K562 (cell line): ENCODE measurements around the gene CDH8. TPM values are rescaled to one million over a fixed set of nuclear protein-coding genes. Genes with fewer than 3 reads are reported as not detected.
"Not testable (repeated sequence)": the region's sequence is repeated elsewhere in the genome, so short reads cannot be mapped to it uniquely, and the experiment has no call there.

ENCODE experiments used
- ATAC-seq: fragments of 200-7000 bp; cut with Tn5 transposase; 3 replicates; pipeline ENCODE4 v1.9.1; 2020; ENCODE audit warnings: moderate library complexity
- BruUV-seq: library from RNA; stranded (reverse); fragments of 400-500 nt; replicated peaks from 2 replicates; lab custom pipeline; 2021; lab: Mats Ljungman, UMichigan
- CTCF ChIA-PET: fragments of 300-600 bp; formaldehyde crosslinking; extraction: SDS; loops from one replicate; lab custom pipeline; 2021; ENCODE audit warnings: low intra/inter-chr PET ratio; lab: Yijun Ruan, JAX
- POLR2A ChIA-PET: fragments of 300-600, 350-650 bp; sonication (Branson Sonifier 250); formaldehyde crosslinking; extraction: SDS; loops from one replicate; lab custom pipeline; 2021; ENCODE audit warnings: antibody characterized with exemption, inconsistent platforms; lab: Yijun Ruan, JAX
- DNase-seq, 4 experiments: peaks; one replicate each; pipeline versions ENCODE4 v3.0.0 to v3.0.0-alpha.2; 2011 to 2018; ENCODE audit warnings: low spot score in 3 of 4, mixed read lengths in 3 of 4; ENCODE audit errors: extremely low read depth in 1 of 4
- FAIRE-seq: peaks from 2 replicates; lab custom pipeline; 2011; peaks lifted over from hg19 to GRCh38; lab: Jason Lieb, UNC
- H2AFZ ChIP-seq: 2 replicates; pipeline ENCODE4 v1.6.0; 2011; ENCODE audit warnings: low read depth, low read length, control low read depth, inconsistent platforms
- H3K27ac ChIP-seq: fragments of 200-600 bp; 3 replicates; pipeline ENCODE4 v1.8.0; 2011; ENCODE audit warnings: low read depth, mild to moderate bottlenecking, control low read depth, inconsistent platforms, low read length, moderate library complexity, mixed read lengths; ENCODE audit errors: extremely low read depth
- H3K27me3 ChIP-seq, 2 experiments: fragments of 300-600 bp in 1 of 2; 2 replicates in 1 of 2; 3 replicates in 1 of 2; pipeline versions ENCODE4 v1.6.0 to v1.8.0; 2011; ENCODE audit warnings: inconsistent platforms in 2 of 2, low read length in 2 of 2, mild to moderate bottlenecking in 1 of 2, mixed read lengths in 1 of 2, moderate library complexity in 1 of 2; ENCODE audit not compliant: control insufficient read depth in 2 of 2, insufficient read depth in 2 of 2
- H3K36me3 ChIP-seq: fragments of 300-600 bp; 3 replicates; pipeline ENCODE4 v1.8.0; 2011; ENCODE audit warnings: mild to moderate bottlenecking, low read length, inconsistent platforms; ENCODE audit not compliant: control insufficient read depth, insufficient read depth
- H3K4me1 ChIP-seq, 2 experiments: fragments of 200-600 bp in 1 of 2; replicated peaks in 1 of 2; 2 replicates in 1 of 2; 3 replicates in 1 of 2; pipeline versions ENCODE4 v1.5.1 to v1.8.0; 2011; ENCODE audit warnings: inconsistent platforms in 2 of 2, low read length in 2 of 2, mild to moderate bottlenecking in 1 of 2, mixed read lengths in 1 of 2, moderate library complexity in 1 of 2; ENCODE audit not compliant: control insufficient read depth in 2 of 2, insufficient read depth in 2 of 2
- H3K4me2 ChIP-seq: 2 replicates; pipeline ENCODE4 v1.6.1; 2011; ENCODE audit warnings: low read length, control low read depth, inconsistent platforms, mixed read lengths; ENCODE audit not compliant: insufficient read depth
- H3K4me3 ChIP-seq: fragments of 200-600 bp; sonication (generic), shearing (Covaris generic); 2 replicates; pipeline ENCODE4 v1.5.1; 2016; ENCODE audit warnings: control low read depth, inconsistent platforms
- H3K79me2 ChIP-seq: fragments of 200-600 bp; 3 replicates; pipeline ENCODE4 v1.8.0; 2011; ENCODE audit warnings: low read length, inconsistent platforms; ENCODE audit not compliant: control insufficient read depth, insufficient read depth
- H3K9ac ChIP-seq, 2 experiments: 2 replicates each; pipeline versions ENCODE4 v1.6.0 to v1.6.1; 2011; ENCODE audit warnings: low read depth in 2 of 2, low read length in 2 of 2, control low read depth in 1 of 2, inconsistent platforms in 1 of 2, mild to moderate bottlenecking in 1 of 2, mixed read lengths in 1 of 2; ENCODE audit not compliant: insufficient read depth in 1 of 2
- H3K9me1 ChIP-seq: one replicate; pipeline ENCODE4 v1.6.0; 2011; ENCODE audit warnings: inconsistent platforms, mild to moderate bottlenecking, low read length, moderate library complexity; ENCODE audit not compliant: control insufficient read depth, insufficient read depth
- H3K9me3 ChIP-seq: replicated peaks from 2 replicates; pipeline ENCODE4 v1.5.1; 2011; ENCODE audit warnings: low read depth, low read length, inconsistent platforms; ENCODE audit not compliant: control insufficient read depth, insufficient read depth
- H4K20me1 ChIP-seq: replicated peaks from 2 replicates; pipeline ENCODE4 v1.6.1; 2011; ENCODE audit warnings: low read length, inconsistent platforms, mixed read lengths; ENCODE audit not compliant: control insufficient read depth, insufficient read depth
- GATAD2A ChIP-seq: fragments of 450-650 bp; IDR thresholded peaks from 2 replicates; pipeline ENCODE4 v1.6.1; 2017
- ILF3 ChIP-seq: fragments of 450-650 bp; IDR thresholded peaks from 2 replicates; pipeline ENCODE4 v1.6.1; 2018; ENCODE audit warnings: antibody characterized with exemption, mild to moderate bottlenecking, moderate library complexity, borderline replicate concordance
- KDM5B ChIP-seq: fragments of 200-600 bp; sonication (generic); IDR thresholded peaks from 2 replicates; pipeline ENCODE4 v1.6.1; 2012; ENCODE audit warnings: low read depth, mild to moderate bottlenecking, moderate library complexity, low read length, control low read depth, inconsistent platforms; ENCODE audit not compliant: insufficient replicate concordance
- MYC ChIP-seq, 2 experiments: fragments of 250-450 bp in 1 of 2; sonication (Bioruptor Pico) in 1 of 2; IDR thresholded peaks; 2 replicates each; pipeline versions ENCODE4 v1.5.1 to v1.6.1; 2012 to 2021; ENCODE audit warnings: low read depth in 2 of 2, borderline replicate concordance in 1 of 2, improper control_type of control experiment in 1 of 2, low read length in 1 of 2, mild to moderate bottlenecking in 1 of 2, moderate library complexity in 1 of 2
- RBM14 ChIP-seq: fragments of 200-400 bp; formaldehyde crosslinking; IDR thresholded peaks from 2 replicates; pipeline ENCODE4 v1.6.1; 2018; ENCODE audit warnings: low read depth, mild to moderate bottlenecking, low read length, moderate library complexity, borderline replicate concordance; ENCODE audit not compliant: insufficient read depth
- SUPT5H ChIP-seq: fragments of 450-650 bp; IDR thresholded peaks from 2 replicates; pipeline ENCODE4 v1.6.1; 2016
- TSC22D4 ChIP-seq: fragments of 450-650 bp; IDR thresholded peaks from 2 replicates; pipeline ENCODE4 v1.6.1; 2016; ENCODE audit warnings: missing genetic modification characterization, missing biosample characterization, control low read depth
- WGBS: fragments of 100-300 bp; shearing (Covaris generic); methylation state at CpG from one replicate; pipeline ENCODE4 v1.1.6; 2016; ENCODE audit warnings: low coverage, mixed read lengths; ENCODE audit not compliant: insufficient coverage; ENCODE audit errors: missing lambda C conversion rate; 5-methylcytosine and 5-hydroxymethylcytosine counted together
- in situ Hi-C: fragments of 300-500 bp; cut with MboI; formaldehyde crosslinking; loops from 4 replicates; pipeline ENCODE4 v1.15.0; 2018; ENCODE audit warnings: inconsistent platforms, mixed read lengths
- intact Hi-C: fragments of 100-400 bp; cut with micrococcal nuclease; formaldehyde crosslinking; loops from 2 replicates; pipeline ENCODE4 v1.14.2; 2022
- polyA plus RNA-seq, 8 experiments: library from polyadenylated mRNA; depleted of rRNA in 4 of 8; stranded (reverse) in 5 of 8; unstranded in 3 of 8; fragments of >200 nt; fragmentation: Nextera tagmentation in 2 of 8; fragmentation: Illumina TruSeq in 1 of 8; extraction: Ambion mirVana in 2 of 8; extraction: Trizol in 1 of 8; gene quantifications; 2 replicates each; pipeline versions ENCODE4 v1.2.1 to v1.2.3, GENCODE V29; 2011 to 2014; ENCODE audit warnings: inconsistent platforms in 1 of 8, missing spikeins in 1 of 8
- total RNA-seq, 7 experiments: library from RNA; depleted of rRNA in 6 of 7; stranded (reverse); fragments of >200 nt in 6 of 7; fragmentation: Illumina TruSeq in 2 of 7; extraction: Trizol in 2 of 7; gene quantifications; 2 replicates each; pipeline versions ENCODE4 v1.2.1 to v1.2.3, GENCODE V29; 2011 to 2021; ENCODE audit warnings: low replicate concordance in 1 of 7
- TF ChIP-seq, protein P1 (sequence below): fragments of 250-450 bp; sonication (Bioruptor Pico); IDR thresholded peaks from 2 replicates; pipeline ENCODE4 v1.5.0; 2021; ENCODE audit warnings: mild to moderate bottlenecking, borderline replicate concordance
- TF ChIP-seq, protein P2 (sequence below): sonication (generic); formaldehyde crosslinking; IDR thresholded peaks from 2 replicates; pipeline ENCODE4 v1.8.0; 2022; ENCODE audit warnings: mild to moderate bottlenecking, missing genetic modification reagents
- TF ChIP-seq, protein P3 (sequence below): fragments of 450-650 bp; IDR thresholded peaks from 2 replicates; pipeline ENCODE4 v1.6.1; 2016; ENCODE audit warnings: missing biosample characterization, missing genetic modification characterization
- TF ChIP-seq, protein P4 (sequence below): fragments of 450-650 bp; formaldehyde crosslinking; IDR thresholded peaks from 2 replicates; pipeline ENCODE4 v1.4.0; 2020; ENCODE audit warnings: mild to moderate bottlenecking, moderate library complexity

CDH8 gene
- total and polyA plus RNA-seq, 9 of the 15 experiments (the other 6 are each of a cell fraction or from before 2014, with no cell fraction given) = 0.22 to 1.4 (median 0.42) TPM; not detected in 4

DNA sequence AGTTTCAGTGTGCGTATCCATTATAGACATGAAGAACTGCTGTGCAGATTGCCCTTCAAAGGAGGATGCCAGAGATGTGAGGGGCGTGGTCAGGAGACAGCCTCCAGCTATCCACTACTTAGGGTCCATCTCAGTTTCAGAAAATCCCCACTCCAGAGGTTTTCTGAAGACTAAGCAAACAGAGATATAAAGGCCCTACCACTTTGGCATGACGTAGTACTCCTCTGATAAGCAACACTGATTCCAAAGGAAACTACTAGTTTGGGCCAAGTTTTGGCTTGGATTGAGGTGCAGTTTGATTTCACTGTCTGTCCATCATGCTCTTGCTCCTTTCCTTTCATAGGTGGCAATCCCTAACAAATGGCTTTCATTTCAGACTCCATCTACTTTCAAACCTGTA is 228.7 kb downstream of the CDH8 start:
- no peak for ATAC-seq
- no TSS peak for BruUV-seq
- ChIA-PET CTCF (no interaction called here), POLR2A (no interaction called here)
- in situ Hi-C loops = no loop called here
- no peak for DNase-seq
- H3K79me2 ChIP-seq = no peaks in the 10 kb centered on the region
- no peaks in the 10 kb centered on the region for H3K9me3 ChIP-seq
- H3K4me2 ChIP-seq = no peak overlapping the region
- no peak overlapping the region for H3K9ac ChIP-seq
- no peaks in the 10 kb centered on the region for H4K20me1 ChIP-seq
- intact Hi-C loops = no loop called here
- no peak overlapping the region for H3K27ac ChIP-seq
- no peaks in the 10 kb centered on the region for H3K4me1 ChIP-seq
- no peaks in the 10 kb centered on the region for H3K9me1 ChIP-seq
- FAIRE-seq = no peak
- 2% methylated on average over 3 of the region's 3 CpGs for WGBS
- TF ChIP-seq, protein P1, sequence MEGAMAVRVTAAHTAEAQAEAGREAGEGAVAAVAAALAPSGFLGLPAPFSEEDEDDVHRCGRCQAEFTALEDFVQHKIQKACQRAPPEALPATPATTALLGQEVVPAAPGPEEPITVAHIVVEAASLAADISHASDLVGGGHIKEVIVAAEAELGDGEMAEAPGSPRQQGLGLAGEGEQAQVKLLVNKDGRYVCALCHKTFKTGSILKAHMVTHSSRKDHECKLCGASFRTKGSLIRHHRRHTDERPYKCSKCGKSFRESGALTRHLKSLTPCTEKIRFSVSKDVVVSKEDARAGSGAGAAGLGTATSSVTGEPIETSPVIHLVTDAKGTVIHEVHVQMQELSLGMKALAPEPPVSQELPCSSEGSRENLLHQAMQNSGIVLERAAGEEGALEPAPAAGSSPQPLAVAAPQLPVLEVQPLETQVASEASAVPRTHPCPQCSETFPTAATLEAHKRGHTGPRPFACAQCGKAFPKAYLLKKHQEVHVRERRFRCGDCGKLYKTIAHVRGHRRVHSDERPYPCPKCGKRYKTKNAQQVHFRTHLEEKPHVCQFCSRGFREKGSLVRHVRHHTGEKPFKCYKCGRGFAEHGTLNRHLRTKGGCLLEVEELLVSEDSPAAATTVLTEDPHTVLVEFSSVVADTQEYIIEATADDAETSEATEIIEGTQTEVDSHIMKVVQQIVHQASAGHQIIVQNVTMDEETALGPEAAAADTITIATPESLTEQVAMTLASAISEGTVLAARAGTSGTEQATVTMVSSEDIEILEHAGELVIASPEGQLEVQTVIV (CRISPR knock-in tag) = no peak
- TF ChIP-seq KDM5B (no peak), RBM14 (no peak), ILF3 (no peak), SUPT5H (no peak), MYC (IDR thresholded peaks at IDR 0.05; ENCODE audit: low read depth, low read length) (no peak), MYC (CRISPR knock-in tag; IDR thresholded peaks at IDR 0.05; ENCODE audit: borderline replicate concordance, low read depth) (no peak), GATAD2A (no peak), TSC22D4 (no peak)
- TF ChIP-seq, protein P2, sequence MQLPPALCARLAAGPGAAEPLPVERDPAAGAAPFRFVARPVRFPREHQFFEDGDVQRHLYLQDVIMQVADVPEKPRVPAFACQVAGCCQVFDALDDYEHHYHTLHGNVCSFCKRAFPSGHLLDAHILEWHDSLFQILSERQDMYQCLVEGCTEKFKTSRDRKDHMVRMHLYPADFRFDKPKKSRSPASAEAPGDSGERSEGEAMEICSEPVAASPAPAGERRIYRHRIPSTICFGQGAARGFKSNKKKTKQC (CRISPR knock-in tag) = no peak
- TF ChIP-seq, protein P3, sequence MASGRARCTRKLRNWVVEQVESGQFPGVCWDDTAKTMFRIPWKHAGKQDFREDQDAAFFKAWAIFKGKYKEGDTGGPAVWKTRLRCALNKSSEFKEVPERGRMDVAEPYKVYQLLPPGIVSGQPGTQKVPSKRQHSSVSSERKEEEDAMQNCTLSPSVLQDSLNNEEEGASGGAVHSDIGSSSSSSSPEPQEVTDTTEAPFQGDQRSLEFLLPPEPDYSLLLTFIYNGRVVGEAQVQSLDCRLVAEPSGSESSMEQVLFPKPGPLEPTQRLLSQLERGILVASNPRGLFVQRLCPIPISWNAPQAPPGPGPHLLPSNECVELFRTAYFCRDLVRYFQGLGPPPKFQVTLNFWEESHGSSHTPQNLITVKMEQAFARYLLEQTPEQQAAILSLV (tag) = no peak
- TF ChIP-seq, protein P4, sequence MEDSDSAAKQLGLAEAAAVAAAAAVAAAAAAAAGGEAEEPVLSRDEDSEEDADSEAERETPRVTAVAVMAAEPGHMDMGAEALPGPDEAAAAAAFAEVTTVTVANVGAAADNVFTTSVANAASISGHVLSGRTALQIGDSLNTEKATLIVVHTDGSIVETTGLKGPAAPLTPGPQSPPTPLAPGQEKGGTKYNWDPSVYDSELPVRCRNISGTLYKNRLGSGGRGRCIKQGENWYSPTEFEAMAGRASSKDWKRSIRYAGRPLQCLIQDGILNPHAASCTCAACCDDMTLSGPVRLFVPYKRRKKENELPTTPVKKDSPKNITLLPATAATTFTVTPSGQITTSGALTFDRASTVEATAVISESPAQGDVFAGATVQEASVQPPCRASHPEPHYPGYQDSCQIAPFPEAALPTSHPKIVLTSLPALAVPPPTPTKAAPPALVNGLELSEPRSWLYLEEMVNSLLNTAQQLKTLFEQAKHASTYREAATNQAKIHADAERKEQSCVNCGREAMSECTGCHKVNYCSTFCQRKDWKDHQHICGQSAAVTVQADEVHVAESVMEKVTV = no peak
- no peak overlapping the region for H3K4me3 ChIP-seq
- H2AFZ ChIP-seq = no peak overlapping the region
- H3K27me3 ChIP-seq = no peaks in the 10 kb centered on the region
- H3K36me3 ChIP-seq = no peaks in the 10 kb centered on the region

DNA sequence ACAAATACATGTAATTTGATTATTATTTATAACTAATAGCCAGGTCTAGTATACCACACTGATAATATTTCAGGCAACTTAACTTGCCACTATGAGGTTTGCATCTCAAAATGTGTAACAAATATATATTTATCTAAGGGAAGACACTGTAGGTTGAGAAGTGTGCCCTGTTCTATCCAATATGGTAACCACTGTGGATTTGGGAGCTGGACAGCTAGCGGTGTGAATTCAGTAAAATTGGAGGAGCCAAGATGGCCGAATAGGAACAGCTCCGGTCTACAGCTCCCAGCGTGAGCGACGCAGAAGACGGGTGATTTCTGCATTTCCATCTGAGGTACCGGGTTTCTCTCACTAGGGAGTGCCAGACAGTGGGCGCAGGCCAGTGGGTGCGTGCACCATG is 235.0 kb downstream of the CDH8 start:
- in situ Hi-C loops, ATAC-seq: not testable (repeated sequence)

More for the DNA sequence above, 235.0 kb downstream of the CDH8 start:
- H3K27ac ChIP-seq, intact Hi-C loops, POLR2A ChIA-PET, H3K9me1 ChIP-seq, H3K4me2 ChIP-seq, H3K4me3 ChIP-seq, H3K4me1 ChIP-seq, DNase-seq, H3K9ac ChIP-seq, H2AFZ ChIP-seq, H3K27me3 ChIP-seq, H4K20me1 ChIP-seq, H3K9me3 ChIP-seq, FAIRE-seq, H3K79me2 ChIP-seq, CTCF ChIA-PET, H3K36me3 ChIP-seq, BruUV-seq: not testable (repeated sequence)
- WGBS = 0% methylated on average over 2 of the region's 10 CpGs
